Measurements from ENCODE around the gene ZCCHC24. TPM values are rescaled to one million over a fixed set of nuclear protein-coding genes. Genes with fewer than 3 reads are reported as not detected.
A peak's percentile ranks its signal among the peaks of the same experiment; 100 is the strongest.

Gene ZCCHC24
- total RNA-seq, 1 experiment from 2014 or later, result 3.1 TPM

- Mint-ChIP-seq H3K9me3 (ENCODE audit: unreplicated experiment) (no peaks in the 10 kb centered on the region), H3K36me3 (ENCODE audit: insufficient read depth, unreplicated experiment) (no peaks in the 10 kb centered on the region), H3K27ac (ENCODE audit: unreplicated experiment) (peak overlapping the region; percentile 84), H3K27me3 (ENCODE audit: insufficient read depth, unreplicated experiment) (no peaks in the 10 kb centered on the region), H3K4me1 (ENCODE audit: low read depth, unreplicated experiment) (peaks cover 20% of the 10 kb centered on the region), H3K4me3 (ENCODE audit: unreplicated experiment) (no peak overlapping the region)
- Histone ChIP-seq H3K4me3 (ENCODE audit: low read depth, low read length) (no peak overlapping the region), H3K4me1 (no peaks in the 10 kb centered on the region), H3K36me3 (ENCODE audit: control insufficient read depth, insufficient read depth, low read length) (no peaks in the 10 kb centered on the region), H3K9me3 (no peaks in the 10 kb centered on the region), H3K27me3 (replicated peaks; ENCODE audit: control insufficient read depth, insufficient read depth, low read length) (no peaks in the 10 kb centered on the region)
- ChIA-PET POLR2A (no interaction called here), CTCF (interaction anchor here (1.1 kb wide), 1 partner anchor 53 kb away, joined by 3 read pairs; no protein-coding TSS in a partner anchor)
- no TSS peak for BruUV-seq (replicated peaks)
- DNase-seq, result no peak
- TF ChIP-seq CTCF (IDR thresholded peaks at IDR 0.05; ENCODE audit: insufficient read depth in 1 of 2, low read depth in 1 of 2, low read length in 1 of 2, severe bottlenecking in 1 of 2, unreplicated experiment in 1 of 2), result no peak
- intact Hi-C loops (cut with micrococcal nuclease; ENCODE audit: unreplicated experiment), result no loop called here
These were observed 46.1 kb downstream of the ZCCHC24 start for GRCh38 chr10:79399223-79399831.

- Mint-ChIP-seq H3K9me3 (ENCODE audit: unreplicated experiment) (no peaks in the 10 kb centered on the region), H3K27ac (ENCODE audit: unreplicated experiment) (no peak overlapping the region), H3K27me3 (ENCODE audit: insufficient read depth, unreplicated experiment) (no peaks in the 10 kb centered on the region), H3K4me3 (ENCODE audit: unreplicated experiment) (no peak overlapping the region), H3K36me3 (ENCODE audit: insufficient read depth, unreplicated experiment) (no peaks in the 10 kb centered on the region), H3K4me1 (ENCODE audit: low read depth, unreplicated experiment) (peaks cover 15% of the 10 kb centered on the region)
- Histone ChIP-seq H3K27me3 (replicated peaks; ENCODE audit: control insufficient read depth, insufficient read depth, low read length) (no peaks in the 10 kb centered on the region), H3K4me1 (no peaks in the 10 kb centered on the region), H3K9me3 (no peaks in the 10 kb centered on the region), H3K36me3 (ENCODE audit: control insufficient read depth, insufficient read depth, low read length) (no peaks in the 10 kb centered on the region), H3K4me3 (ENCODE audit: low read depth, low read length) (no peak overlapping the region)
- DNase-seq, result no peak
- intact Hi-C loops (cut with micrococcal nuclease; ENCODE audit: unreplicated experiment), result no loop called here
- no peak for TF ChIP-seq CTCF (IDR thresholded peaks at IDR 0.05; ENCODE audit: insufficient read depth in 1 of 2, low read depth in 1 of 2, low read length in 1 of 2, severe bottlenecking in 1 of 2, unreplicated experiment in 1 of 2)
- POLR2A ChIA-PET, result no interaction called here
- no TSS peak for BruUV-seq (replicated peaks)
- CTCF ChIA-PET, result no interaction called here
These were observed 46.8 kb downstream of the ZCCHC24 start for GRCh38 chr10:79398642-79399041.

GRCh38 chr10:79397575-79398303 is 47.7 kb downstream of the ZCCHC24 start:
- no peaks in the 10 kb centered on the region for H3K36me3 Mint-ChIP-seq (ENCODE audit: insufficient read depth, unreplicated experiment)
- intact Hi-C loops (cut with micrococcal nuclease; ENCODE audit: unreplicated experiment), result no loop called here
- TF ChIP-seq CTCF (IDR thresholded peaks at IDR 0.05; ENCODE audit: insufficient read depth in 1 of 2, low read depth in 1 of 2, low read length in 1 of 2, severe bottlenecking in 1 of 2, unreplicated experiment in 1 of 2), result no peak
- ChIA-PET POLR2A (no interaction called here), CTCF (interaction anchor here (0.6 kb wide), 1 partner anchor 19 kb away, joined by 3 read pairs; no protein-coding TSS in a partner anchor)
- Histone ChIP-seq H3K36me3 (ENCODE audit: control insufficient read depth, insufficient read depth, low read length) (no peaks in the 10 kb centered on the region), H3K4me1 (no peaks in the 10 kb centered on the region), H3K27me3 (replicated peaks; ENCODE audit: control insufficient read depth, insufficient read depth, low read length) (no peaks in the 10 kb centered on the region), H3K9me3 (no peaks in the 10 kb centered on the region), H3K4me3 (ENCODE audit: low read depth, low read length) (no peak overlapping the region)
- H3K27ac Mint-ChIP-seq (ENCODE audit: unreplicated experiment), result no peak overlapping the region
- H3K9me3 Mint-ChIP-seq (ENCODE audit: unreplicated experiment), result no peaks in the 10 kb centered on the region
- peaks cover 13% of the 10 kb centered on the region for H3K4me1 Mint-ChIP-seq (ENCODE audit: low read depth, unreplicated experiment)
- no peak for DNase-seq
- no TSS peak for BruUV-seq (replicated peaks)
- H3K27me3 Mint-ChIP-seq (ENCODE audit: insufficient read depth, unreplicated experiment), result no peaks in the 10 kb centered on the region
- no peak overlapping the region for H3K4me3 Mint-ChIP-seq (ENCODE audit: unreplicated experiment)

Measured in Caco-2 (cell line).